Neuronal stem cell (in vitro differentiated cells): ENCODE measurements around the gene MACROD2.

Source experiments
- DNase-seq: peaks from one replicate; pipeline ENCODE4 v3.0.0-alpha.2; 2013; ENCODE audit warnings: low spot score
- H2AFZ ChIP-seq: one replicate; pipeline ENCODE4 v1.6.1; 2013; ENCODE audit warnings: mild to moderate bottlenecking, low read length, inconsistent platforms
- H2AK5ac ChIP-seq: 2 replicates; pipeline ENCODE4 v1.6.1; 2013; ENCODE audit warnings: low read depth, mild to moderate bottlenecking, inconsistent platforms, low read length, moderate library complexity, mixed read lengths
- H2BK120ac ChIP-seq: 2 replicates; pipeline ENCODE4 v1.6.1; 2013; ENCODE audit warnings: low read depth, mild to moderate bottlenecking, inconsistent platforms, low read length, moderate library complexity, mixed read lengths
- H2BK12ac ChIP-seq: one replicate; pipeline ENCODE4 v1.6.1; 2013; ENCODE audit warnings: low read length, inconsistent platforms
- H2BK15ac ChIP-seq: 2 replicates; pipeline ENCODE4 v1.6.1; 2013; ENCODE audit warnings: mild to moderate bottlenecking, low read length, inconsistent platforms, mixed read lengths
- H2BK5ac ChIP-seq: one replicate; pipeline ENCODE4 v1.6.1; 2013; ENCODE audit warnings: inconsistent platforms, mild to moderate bottlenecking, low read length, moderate library complexity
- H3K14ac ChIP-seq: one replicate; pipeline ENCODE4 v1.6.1; 2013; ENCODE audit warnings: low read length, inconsistent platforms
- H3K18ac ChIP-seq: 2 replicates; pipeline ENCODE4 v1.6.1; 2013; ENCODE audit warnings: low read length, inconsistent platforms
- H3K23ac ChIP-seq: 2 replicates; pipeline ENCODE4 v1.6.1; 2013; ENCODE audit warnings: low read depth, mild to moderate bottlenecking, mixed read lengths, low read length, inconsistent platforms; ENCODE audit not compliant: poor library complexity
- H3K27ac ChIP-seq: replicated peaks from 3 replicates; pipeline ENCODE4 v1.5.1; 2013; ENCODE audit warnings: low read length, inconsistent platforms
- H3K27me3 ChIP-seq, 3 experiments: 2 replicates each; pipeline ENCODE4 v1.6.1; 2013; ENCODE audit warnings: low read length in 3 of 3, mild to moderate bottlenecking in 2 of 3, inconsistent platforms in 1 of 3, low read depth in 1 of 3, mixed read lengths in 1 of 3, moderate library complexity in 1 of 3; ENCODE audit not compliant: control insufficient read depth in 3 of 3, insufficient read depth in 3 of 3
- H3K36me3 ChIP-seq, 2 donors: replicated peaks in 1 of 2; 2 replicates each; pipeline ENCODE4 v1.6.1; 2013; ENCODE audit warnings: low read length in 2 of 2; ENCODE audit not compliant: control insufficient read depth in 2 of 2, insufficient read depth in 2 of 2
- H3K4ac ChIP-seq: 2 replicates; pipeline ENCODE4 v1.6.1; 2013; ENCODE audit warnings: inconsistent platforms, mild to moderate bottlenecking, low read length, moderate library complexity
- H3K4me1 ChIP-seq, 2 donors: 1 replicate in 1 of 2; 2 replicates in 1 of 2; pipeline ENCODE4 v1.6.1; 2013; ENCODE audit warnings: low read length in 2 of 2, low read depth in 1 of 2; ENCODE audit not compliant: control insufficient read depth in 2 of 2, insufficient read depth in 1 of 2
- H3K4me2 ChIP-seq: one replicate; pipeline ENCODE4 v1.6.1; 2013; ENCODE audit warnings: mild to moderate bottlenecking, low read length, inconsistent platforms; ENCODE audit not compliant: insufficient read depth, poor library complexity, severe bottlenecking
- H3K4me3 ChIP-seq, 2 donors: 2 replicates each; pipeline ENCODE4 v1.5.1; 2013; ENCODE audit warnings: low read length in 2 of 2, mild to moderate bottlenecking in 2 of 2, inconsistent platforms in 1 of 2, moderate library complexity in 1 of 2
- H3K79me1 ChIP-seq: one replicate; pipeline ENCODE4 v1.6.1; 2013; ENCODE audit warnings: low read depth, mild to moderate bottlenecking, inconsistent platforms, low read length, moderate library complexity
- H3K9ac ChIP-seq: one replicate; pipeline ENCODE4 v1.6.1; 2013; ENCODE audit warnings: mild to moderate bottlenecking, low read depth, low read length, inconsistent platforms; ENCODE audit not compliant: poor library complexity
- H3K9me3 ChIP-seq, 2 donors: replicated peaks in 1 of 2; 2 replicates each; pipeline versions ENCODE3 to v1.6.1; 2013; ENCODE audit warnings: low read length in 2 of 2, mild to moderate bottlenecking in 2 of 2, inconsistent platforms in 1 of 2, low read depth in 1 of 2, mixed read lengths in 1 of 2, moderate library complexity in 1 of 2; ENCODE audit not compliant: control insufficient read depth in 2 of 2, insufficient read depth in 1 of 2
- H4K8ac ChIP-seq: one replicate; pipeline ENCODE4 v1.6.1; 2013; ENCODE audit warnings: low read depth, mild to moderate bottlenecking, inconsistent platforms, low read length, moderate library complexity
- H4K91ac ChIP-seq: one replicate; pipeline ENCODE4 v1.6.1; 2013; ENCODE audit warnings: low read length, low read depth, mild to moderate bottlenecking, inconsistent platforms; ENCODE audit not compliant: poor library complexity
- WGBS, 2 donors: extraction: QIAGEN DNeasy Blood & Tissue Kit; methylation state at CpG; one replicate each; pipeline ENCODE4 v1.1.7; 2013; ENCODE audit warnings: missing lambda C conversion rate in 2 of 2, mixed read lengths in 1 of 2; ENCODE audit not compliant: insufficient read length in 2 of 2, insufficient replicate concordance in 1 of 2; ENCODE audit errors: extremely low coverage in 2 of 2; 5-methylcytosine and 5-hydroxymethylcytosine counted together

MACROD2 gene

GRCh38 chr20:15917283-15917682, 1922.0 kb downstream of the MACROD2 start:
- Histone ChIP-seq H3K9ac (no peak overlapping the region), H2BK5ac (no peak overlapping the region), H4K91ac (no peak overlapping the region), H3K14ac (no peak overlapping the region), H3K27ac (no peak overlapping the region), H3K9me3 (no peaks in the 10 kb centered on the region), H3K4me2 (no peak overlapping the region), H3K23ac (no peak overlapping the region), H3K18ac (no peak overlapping the region), H2BK15ac (no peak overlapping the region), H3K4me3 (no peak overlapping the region), H2BK12ac (no peak overlapping the region), H4K8ac (no peak overlapping the region), H3K27me3 (no peaks in the 10 kb centered on the region), H3K4ac (no peak overlapping the region), H2BK120ac (no peak overlapping the region), H2AFZ (no peak overlapping the region), H3K36me3 (no peaks in the 10 kb centered on the region), H3K79me1 (no peaks in the 10 kb centered on the region), H2AK5ac (no peak overlapping the region), H3K4me1 (no peaks in the 10 kb centered on the region)
- no CpG with 5 or more reads among the region's 4 CpGs for WGBS, 2 donors
- DNase-seq, result no peak

- no peaks in the 10 kb centered on the region for H3K79me1 ChIP-seq
- no CpG with 5 or more reads among the region's 3 CpGs for WGBS, 2 donors
- no peak overlapping the region for H3K18ac ChIP-seq
- no peaks in the 10 kb centered on the region for H3K9me3 ChIP-seq
- no peak overlapping the region for H3K4me2 ChIP-seq
- no peak overlapping the region for H2BK15ac ChIP-seq
- H2AK5ac ChIP-seq, result no peak overlapping the region
- no peak overlapping the region for H4K8ac ChIP-seq
- H3K27me3 ChIP-seq, result no peaks in the 10 kb centered on the region
- H3K36me3 ChIP-seq, result no peaks in the 10 kb centered on the region
- H2BK120ac ChIP-seq, result no peak overlapping the region
- H2BK5ac ChIP-seq, result no peak overlapping the region
- no peak for DNase-seq
- H2AFZ ChIP-seq, result no peak overlapping the region
- no peak overlapping the region for H3K23ac ChIP-seq
- no peak overlapping the region for H3K4ac ChIP-seq
- H3K14ac ChIP-seq, result no peak overlapping the region
- no peak overlapping the region for H3K9ac ChIP-seq
- H4K91ac ChIP-seq, result no peak overlapping the region
- H3K4me3 ChIP-seq, result no peak overlapping the region
- no peak overlapping the region for H2BK12ac ChIP-seq
- no peaks in the 10 kb centered on the region for H3K4me1 ChIP-seq
- H3K27ac ChIP-seq, result no peak overlapping the region
Observed at GRCh38 chr20:15918631-15919030, 1923.3 kb downstream of the MACROD2 start.

- H3K4me1 ChIP-seq, result no peaks in the 10 kb centered on the region
- WGBS, 2 donors, result no CpG with 5 or more reads among the region's 4 CpGs
- no peak overlapping the region for H2BK5ac ChIP-seq
- no peaks in the 10 kb centered on the region for H3K79me1 ChIP-seq
- no peaks in the 10 kb centered on the region for H3K9me3 ChIP-seq
- no peak overlapping the region for H2AFZ ChIP-seq
- H3K27me3 ChIP-seq, result no peaks in the 10 kb centered on the region
- no peak overlapping the region for H3K23ac ChIP-seq
- H2BK15ac ChIP-seq, result no peak overlapping the region
- H4K91ac ChIP-seq, result no peak overlapping the region
- H3K9ac ChIP-seq, result no peak overlapping the region
- H3K4me2 ChIP-seq, result no peak overlapping the region
- H4K8ac ChIP-seq, result no peak overlapping the region
- H2BK120ac ChIP-seq, result no peak overlapping the region
- no peak for DNase-seq
- no peak overlapping the region for H3K27ac ChIP-seq
- no peak overlapping the region for H3K4me3 ChIP-seq
- H3K36me3 ChIP-seq, result no peaks in the 10 kb centered on the region
- H3K18ac ChIP-seq, result no peak overlapping the region
- no peak overlapping the region for H2AK5ac ChIP-seq
- H3K14ac ChIP-seq, result no peak overlapping the region
- no peak overlapping the region for H2BK12ac ChIP-seq
- no peak overlapping the region for H3K4ac ChIP-seq
Observed at GRCh38 chr20:15919118-15919517, 1923.8 kb downstream of the MACROD2 start.

GRCh38 chr20:15921930-15922329, 1926.6 kb downstream of the MACROD2 start:
- no peak overlapping the region for H4K91ac ChIP-seq
- H3K4me3 ChIP-seq, result no peak overlapping the region
- H3K27me3 ChIP-seq, result no peaks in the 10 kb centered on the region
- H3K9ac ChIP-seq, result no peak overlapping the region
- no peak overlapping the region for H2AFZ ChIP-seq
- no peak overlapping the region for H3K4ac ChIP-seq
- H3K79me1 ChIP-seq, result no peaks in the 10 kb centered on the region
- no peak overlapping the region for H2BK120ac ChIP-seq
- no peaks in the 10 kb centered on the region for H3K4me1 ChIP-seq
- no peak overlapping the region for H3K4me2 ChIP-seq
- H3K14ac ChIP-seq, result no peak overlapping the region
- no peaks in the 10 kb centered on the region for H3K36me3 ChIP-seq
- H4K8ac ChIP-seq, result no peak overlapping the region
- H3K9me3 ChIP-seq, result no peaks in the 10 kb centered on the region
- no peak overlapping the region for H3K18ac ChIP-seq
- H3K23ac ChIP-seq, result no peak overlapping the region
- H2BK15ac ChIP-seq, result no peak overlapping the region
- H3K27ac ChIP-seq, result no peak overlapping the region
- WGBS, 2 donors, result no CpG with 5 or more reads among the region's 4 CpGs
- no peak overlapping the region for H2BK5ac ChIP-seq
- H2BK12ac ChIP-seq, result no peak overlapping the region
- no peak for DNase-seq
- H2AK5ac ChIP-seq, result no peak overlapping the region
